GM21381 (cell line): ENCODE results near the gene TSG101.

Experiments used
- ATAC-seq: cut with Tn5 transposase; IDR thresholded peaks from one replicate; pipeline ENCODE4 v1.9.1; 2021; ENCODE audit warnings: mild to moderate bottlenecking, moderate library complexity; ENCODE audit not compliant: unreplicated experiment

The TSG101 gene

GRCh38 chr11:18493310-18493709 lies 33.4 kb downstream of the TSG101 start:
- no peak for ATAC-seq

DNA sequence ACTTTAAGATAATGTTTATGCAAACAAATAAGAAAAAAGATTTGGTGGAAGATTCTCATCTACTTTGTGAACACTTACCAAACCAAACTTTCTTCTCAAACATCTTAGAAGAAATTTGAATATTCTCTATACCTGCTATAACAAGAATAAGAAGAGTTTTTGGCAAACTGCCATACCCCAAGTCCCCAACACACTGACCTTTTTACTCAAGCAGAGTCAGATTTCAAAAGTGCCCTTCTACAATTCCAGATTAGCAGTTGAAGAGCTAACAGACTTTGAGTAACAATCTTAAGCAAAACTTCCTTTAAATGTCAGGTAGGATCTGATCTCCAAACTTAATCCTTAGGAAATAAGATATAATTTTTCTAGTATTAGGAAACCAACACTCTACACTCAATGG lies 33.9 kb downstream of the TSG101 start:
- ATAC-seq: no peak

- no peak for ATAC-seq
Observed at GRCh38 chr11:18491924-18492323, 34.8 kb downstream of the TSG101 start.

DNA sequence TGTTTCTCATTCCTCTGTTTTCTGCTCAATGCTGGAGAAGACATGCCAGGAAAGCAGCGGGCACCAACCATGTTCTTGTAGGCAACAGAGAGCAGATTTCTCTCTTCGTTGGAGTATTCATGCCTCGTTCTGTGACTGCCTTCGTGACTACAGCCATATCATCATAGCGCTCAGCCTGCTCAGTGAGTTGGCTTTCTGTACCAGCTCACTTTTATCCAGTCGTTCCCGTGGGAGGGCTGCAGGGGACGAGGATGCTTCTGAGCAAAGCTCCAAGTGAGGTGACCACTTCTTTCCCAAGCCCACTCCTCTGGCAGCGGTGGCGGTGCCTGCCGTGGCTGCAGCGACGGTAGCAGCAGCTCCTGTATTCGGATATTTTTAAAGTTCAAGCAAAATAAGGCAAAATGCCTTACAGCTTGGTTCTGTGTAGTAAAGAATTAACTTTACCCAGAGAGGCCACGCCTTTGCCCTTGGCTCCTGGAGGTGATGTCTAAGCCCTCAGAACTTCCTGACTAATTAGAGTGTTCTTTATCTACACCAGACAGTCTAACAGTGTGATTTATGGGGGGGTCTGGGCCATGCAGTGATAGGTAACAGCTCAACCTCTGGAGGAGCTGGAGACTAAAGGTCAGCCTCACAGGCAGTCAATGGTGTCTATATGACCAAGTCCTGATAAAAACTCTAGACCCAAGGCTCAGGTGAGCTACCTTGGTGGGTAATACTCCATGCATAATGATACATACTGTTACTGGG lies 35.8 kb downstream of the TSG101 start:
- ATAC-seq: no peak

GRCh38 chr11:18490319-18490718 lies 36.4 kb downstream of the TSG101 start:
- ATAC-seq: no peak

- no peak for ATAC-seq
Observed at GRCh38 chr11:18485913-18486528, 40.7 kb downstream of the TSG101 start.

DNA sequence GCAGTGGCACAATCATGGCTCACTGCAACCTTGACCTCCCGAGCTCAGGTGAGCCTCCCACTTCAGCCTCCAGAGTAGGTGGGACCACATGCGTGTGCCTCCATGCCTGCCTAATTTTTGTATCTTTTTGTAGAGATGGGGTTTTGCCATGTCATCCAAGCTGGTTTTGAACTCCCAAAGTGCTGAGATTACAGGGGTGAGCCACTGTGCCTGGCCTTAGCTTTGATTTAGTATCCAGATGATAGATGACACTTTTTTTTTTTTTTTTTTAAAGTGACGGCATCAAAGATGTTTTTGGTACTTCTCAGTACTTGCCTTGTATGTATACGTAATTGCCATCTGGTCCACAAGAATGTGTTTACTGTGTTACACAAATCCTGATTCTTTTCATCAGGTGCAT lies 47.7 kb downstream of the TSG101 start:
- ATAC-seq: no peak

DNA sequence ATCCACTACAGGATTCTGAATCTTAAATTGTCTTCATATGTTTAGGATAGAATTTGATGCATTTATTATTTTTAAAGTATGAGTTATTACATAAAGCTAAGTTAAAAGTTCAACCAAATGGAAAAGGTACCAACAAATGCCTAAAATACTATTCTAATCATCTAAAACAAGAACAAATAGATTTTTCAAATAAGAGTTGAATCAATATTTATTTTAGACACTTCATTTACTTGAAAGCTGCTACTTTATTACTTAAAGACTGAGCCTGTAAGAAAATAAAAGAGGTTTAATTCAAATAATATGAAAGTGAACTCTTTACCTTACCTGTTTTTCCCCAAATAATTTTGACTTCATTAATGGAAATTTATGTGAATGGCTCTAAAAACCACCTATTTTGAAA lies 54.2 kb downstream of the TSG101 start:
- no peak for ATAC-seq

DNA sequence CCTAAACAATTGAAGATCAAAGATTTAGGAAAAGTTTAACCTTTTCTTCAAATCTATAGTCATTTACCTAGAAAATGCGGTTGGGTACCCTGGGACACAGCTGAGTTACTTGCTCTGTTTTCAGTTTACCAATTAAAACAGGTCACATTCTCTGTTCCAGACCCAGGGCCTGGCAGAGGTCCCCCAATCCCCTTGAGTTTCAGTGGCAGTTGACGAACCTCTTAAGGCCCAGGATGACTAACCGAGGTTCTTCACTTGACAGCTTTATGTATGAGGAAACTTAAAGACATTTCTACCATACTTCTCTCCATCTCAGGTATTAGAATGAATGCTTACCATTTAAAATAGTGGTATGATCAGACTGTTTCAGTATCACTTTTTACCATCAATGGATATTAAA lies 54.7 kb downstream of the TSG101 start:
- peak; percentile 61 for ATAC-seq

DNA sequence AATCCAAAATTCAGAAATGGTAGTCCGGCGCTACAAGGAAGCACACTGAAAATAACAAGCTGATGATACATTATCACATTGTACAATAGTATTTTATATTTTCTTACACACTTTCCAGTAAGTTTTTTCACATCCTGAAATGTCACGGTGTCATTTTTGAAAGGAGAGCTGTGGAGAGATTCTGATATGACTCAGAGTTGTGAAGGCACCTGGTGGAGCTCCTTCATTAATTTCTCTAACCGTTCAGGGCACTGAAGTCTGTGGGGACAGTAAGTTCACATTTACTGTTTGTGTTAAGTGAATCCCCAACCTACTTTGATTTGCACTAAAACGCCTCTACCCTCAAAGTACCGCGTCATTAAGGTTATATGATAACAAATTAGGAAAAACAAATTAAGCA lies 57.8 kb downstream of the TSG101 start:
- no peak for ATAC-seq

GRCh38 chr11:18468059-18468458 lies 58.7 kb downstream of the TSG101 start:
- ATAC-seq: no peak

- ATAC-seq: no peak
Observed at GRCh38 chr11:18466402-18466801, 60.3 kb downstream of the TSG101 start.

- ATAC-seq: no peak
Observed at GRCh38 chr11:18463439-18463838, 63.3 kb downstream of the TSG101 start.

- ATAC-seq: no peak
Observed at GRCh38 chr11:18461909-18462308, 64.8 kb downstream of the TSG101 start.

- no peak for ATAC-seq
Observed at GRCh38 chr11:18459634-18460033, 67.1 kb downstream of the TSG101 start.

DNA sequence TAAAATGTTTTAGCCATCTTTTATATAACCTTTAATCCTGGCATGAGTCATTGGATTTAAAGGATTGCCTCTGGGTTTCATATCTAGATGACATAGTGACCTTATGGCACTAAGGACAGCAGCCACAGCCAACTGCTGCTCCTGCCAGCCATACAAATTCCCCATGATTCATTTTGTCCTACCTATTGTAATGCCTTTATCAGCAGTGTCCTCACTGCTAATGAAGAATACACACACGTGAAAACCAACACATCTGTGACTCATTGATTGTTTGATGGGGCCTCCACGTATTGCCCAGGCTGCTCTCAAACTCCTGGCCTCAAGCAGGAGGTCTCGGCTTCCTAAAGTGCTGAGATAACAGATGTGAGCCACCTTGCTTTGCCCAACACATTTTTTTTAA lies 69.3 kb downstream of the TSG101 start:
- ATAC-seq: no peak

GRCh38 chr11:18455686-18456372 lies 70.9 kb downstream of the TSG101 start, which contains the start of gene LDHAL6A:
LDHAL6A (plus strand) TSS chr11:18455856; CDS start chr11:18456681, 825 bp downstream.
- no peak for ATAC-seq

DNA sequence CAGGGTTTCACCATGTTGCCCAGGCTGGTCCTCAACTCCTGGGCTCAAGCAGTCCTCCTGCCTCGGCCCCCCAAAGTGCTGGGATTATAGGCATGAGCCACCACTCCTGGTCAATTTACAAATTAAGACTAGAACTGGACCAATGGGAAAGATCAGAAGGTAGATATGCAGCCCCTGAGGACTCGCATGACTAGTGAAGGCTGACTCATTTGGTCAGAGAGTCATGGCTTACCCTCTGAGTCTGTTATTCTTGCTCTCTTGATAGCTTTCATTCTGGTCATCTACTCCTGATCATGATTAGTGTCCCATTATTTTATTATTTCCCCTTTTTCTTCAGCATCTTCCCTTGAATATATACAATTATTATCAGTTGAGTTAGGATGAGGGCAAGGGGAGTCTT lies 73.8 kb downstream of the TSG101 start:
- no peak for ATAC-seq

DNA sequence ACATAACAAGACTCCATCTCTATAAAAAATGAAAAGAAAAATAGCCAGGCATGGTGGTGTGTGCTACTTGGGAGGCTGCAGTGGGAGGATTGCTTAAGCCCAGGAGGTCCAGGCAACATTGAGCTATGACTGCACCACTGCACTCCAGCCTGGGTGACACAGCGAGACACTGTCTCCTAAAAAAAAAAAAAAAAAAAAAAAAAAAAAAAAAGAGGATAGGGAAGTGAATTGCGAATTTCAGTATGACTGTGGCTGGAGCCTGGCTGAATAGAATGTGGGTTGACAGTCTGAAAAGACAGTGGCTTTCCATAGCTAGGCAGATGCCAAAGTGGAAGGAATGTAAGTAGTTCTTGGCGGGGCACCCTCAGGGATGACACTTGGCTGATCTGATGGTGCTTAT lies 77.5 kb downstream of the TSG101 start:
- no peak for ATAC-seq

DNA sequence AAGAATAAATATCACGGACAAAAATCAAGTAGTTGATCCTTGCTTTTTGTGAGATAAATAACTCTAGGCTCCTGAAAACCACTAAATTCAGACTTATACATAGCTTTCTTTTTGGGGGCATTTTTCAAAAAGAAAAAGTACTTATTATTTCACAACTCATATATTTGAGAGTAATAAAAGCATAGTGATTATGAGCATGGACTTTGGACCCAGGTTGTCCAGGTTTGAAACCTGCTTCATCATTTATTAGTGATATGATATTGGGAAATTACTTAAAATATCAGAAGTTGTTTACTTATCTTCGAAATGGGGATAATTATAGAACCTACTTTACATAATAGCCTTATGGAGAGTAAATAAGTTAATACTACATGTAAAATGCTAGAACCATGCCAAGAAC lies 88.1 kb downstream of the TSG101 start:
- ATAC-seq: no peak
